GDM1 (cell line): ENCODE measurements around the gene KRTAP22-1.

Source experiments
- DNase-seq: peaks from one replicate; lab custom pipeline; 2025; lab: John Stamatoyannopoulos, UW

The KRTAP22-1 gene

GRCh38 chr21:30600787-30601186 is at the start of gene KRTAP22-1:
Gene KRTAP22-1, plus strand, starts transcription at chr21:30601087.
- DNase-seq = no peak

DNA sequence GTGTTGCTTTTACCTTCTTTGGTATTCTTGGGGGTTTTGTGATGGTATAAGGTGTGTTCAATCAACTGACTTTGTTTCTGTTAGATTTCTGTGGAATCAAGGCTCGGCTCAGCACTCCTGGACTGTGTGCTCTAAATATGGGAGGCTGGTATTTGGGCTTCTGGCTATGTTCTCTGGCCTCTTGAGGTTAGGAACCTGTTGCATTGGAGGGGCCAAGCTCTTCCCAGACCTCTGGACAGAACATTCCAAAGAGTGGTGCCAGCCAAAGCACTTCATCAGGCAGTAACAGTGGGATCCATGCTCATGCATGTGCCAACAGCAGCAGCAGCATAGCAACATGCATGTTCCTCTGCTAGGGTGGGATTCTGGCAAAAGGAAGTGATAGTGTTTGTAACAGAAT is 48.1 kb upstream of the KRTAP22-1 start:
- DNase-seq = no peak

- no peak for DNase-seq
These were observed 45.8 kb upstream of the KRTAP22-1 start for GRCh38 chr21:30555095-30555494.

DNA sequence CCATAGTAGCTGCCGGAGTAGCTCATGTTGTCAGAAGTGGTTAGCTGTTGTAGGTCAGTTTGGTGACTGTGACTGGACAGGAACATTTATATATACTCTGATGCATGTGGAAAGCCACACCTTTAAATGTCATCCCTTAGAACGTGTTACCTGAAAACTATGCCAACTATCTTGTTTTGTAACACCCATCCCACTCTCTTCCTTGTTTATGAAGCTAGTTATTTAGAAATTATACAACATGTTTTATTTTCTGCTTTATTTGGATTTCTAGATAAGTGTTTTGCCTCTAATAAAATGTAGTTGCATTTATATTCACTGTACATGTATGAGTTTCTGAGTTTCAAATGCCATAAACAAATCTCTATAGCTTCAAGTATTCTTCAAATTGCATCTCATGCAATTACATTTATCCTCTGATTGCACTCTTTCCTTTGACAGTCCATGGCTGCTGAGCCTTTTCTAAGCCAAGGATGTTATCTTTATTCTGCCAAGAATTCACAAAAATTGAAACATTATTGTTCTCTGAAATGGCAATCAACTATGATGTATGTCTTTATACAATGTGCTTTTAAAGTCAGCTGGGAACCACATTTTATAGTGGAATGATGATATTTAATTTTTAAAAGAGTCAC is 39.5 kb upstream of the KRTAP22-1 start, which contains the start of gene KRTAP19-7:
TSS of gene KRTAP19-7 (minus strand) at position 51 of the 632 bp plus-strand sequence. CDS start at position 26, 25 bp downstream.
- no peak for DNase-seq

DNA sequence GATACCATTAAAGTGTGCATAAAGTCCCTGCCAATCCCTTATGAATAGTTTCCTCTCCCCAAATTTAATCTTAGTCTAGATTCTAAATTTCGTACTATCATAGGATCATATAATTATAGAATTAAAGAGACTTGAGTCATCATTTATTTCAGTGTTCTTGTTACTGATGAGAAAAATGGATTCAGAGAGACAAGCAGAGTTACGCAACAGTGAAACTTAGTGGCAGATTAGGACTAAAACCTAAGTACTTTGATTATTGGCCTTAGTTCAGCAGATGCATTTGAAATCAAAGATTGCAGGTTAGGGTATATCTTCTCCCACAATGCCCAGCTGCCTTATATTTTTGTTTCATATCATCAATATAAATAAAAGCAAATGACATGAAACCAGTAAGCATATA is 38.9 kb upstream of the KRTAP22-1 start:
- DNase-seq = no peak

GRCh38 chr21:30563072-30563471 is 37.8 kb upstream of the KRTAP22-1 start:
- DNase-seq = no peak

- no peak for DNase-seq
These were observed 37.3 kb upstream of the KRTAP22-1 start for GRCh38 chr21:30563630-30564029.

DNA sequence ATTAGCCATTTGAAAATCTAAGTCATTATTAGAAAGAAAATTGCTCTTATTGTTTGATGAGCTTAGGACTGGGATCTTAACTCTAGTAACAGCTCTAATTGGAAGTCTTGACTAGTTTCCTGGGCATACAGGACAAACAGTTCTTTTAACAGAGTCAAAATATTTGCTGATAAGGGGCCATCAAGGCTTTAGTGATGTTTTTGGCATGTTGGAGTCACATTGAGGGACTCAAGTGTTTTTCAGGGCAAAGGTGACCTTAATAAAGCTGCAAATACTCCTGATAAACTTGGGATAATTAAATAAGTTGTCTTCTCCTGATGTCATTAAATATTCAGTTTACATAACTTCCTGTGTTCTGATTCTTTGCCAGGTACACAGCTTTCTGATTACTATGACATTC is 33.3 kb upstream of the KRTAP22-1 start:
- DNase-seq = no peak

GRCh38 chr21:30577766-30578165 is 23.1 kb upstream of the KRTAP22-1 start:
- DNase-seq = no peak

DNA sequence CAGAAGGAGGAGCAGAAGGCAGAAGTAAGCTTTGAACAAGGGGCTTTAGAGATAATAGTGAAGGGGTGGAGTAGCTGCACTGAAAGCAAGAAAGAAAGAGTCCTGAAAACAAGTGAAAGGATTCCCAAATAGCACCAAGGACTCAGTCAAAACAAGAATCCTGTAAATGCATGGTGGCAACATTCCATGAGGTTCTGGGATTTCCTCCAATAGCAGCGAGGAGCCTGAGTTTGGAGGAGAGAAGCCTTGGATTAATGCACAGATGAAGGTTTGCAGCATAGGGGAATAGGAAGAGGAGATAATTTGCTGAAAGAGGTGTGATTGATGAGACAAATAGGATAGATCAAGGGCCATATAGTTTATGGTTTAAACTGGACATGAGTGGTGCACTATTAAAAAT is 21.5 kb upstream of the KRTAP22-1 start:
- no peak for DNase-seq

- DNase-seq = no peak
These were observed 20.8 kb upstream of the KRTAP22-1 start for GRCh38 chr21:30580132-30580531.

- DNase-seq = no peak
These were observed 18.0 kb upstream of the KRTAP22-1 start for GRCh38 chr21:30582870-30583269.

GRCh38 chr21:30590297-30590696 is 10.6 kb upstream of the KRTAP22-1 start, which contains the start of gene KRTAP22-2:
Gene KRTAP22-2, minus strand, starts transcription at chr21:30590397.
- no peak for DNase-seq

- no peak for DNase-seq
These were observed 8.7 kb upstream of the KRTAP22-1 start, which contains the start of gene KRTAP6-3 for GRCh38 chr21:30592140-30592539. Gene KRTAP6-3, plus strand, starts transcription at chr21:30592440. Its CDS starts 6 bp downstream, at chr21:30592446.

DNA sequence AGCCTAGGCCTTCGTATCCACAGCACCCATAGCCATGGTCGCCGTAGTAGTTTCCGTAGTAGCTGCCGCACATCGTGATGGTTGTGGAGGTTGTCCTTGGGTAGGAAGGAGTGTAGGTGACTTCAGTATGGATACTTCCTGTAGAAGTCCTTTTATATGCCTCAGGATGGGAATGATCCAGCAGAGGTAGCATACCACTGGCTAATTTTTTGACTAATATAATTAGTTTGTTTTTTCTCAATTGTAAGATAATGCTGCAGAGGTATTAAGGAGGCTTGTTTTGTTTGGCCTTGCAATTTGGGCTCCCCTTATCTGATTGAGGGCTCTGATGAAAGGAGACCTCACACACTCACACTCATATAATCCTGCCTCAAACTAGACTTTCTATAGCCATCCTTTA is 2.1 kb upstream of the KRTAP22-1 start, which contains the start of gene KRTAP6-2:
TSS of gene KRTAP6-2 (minus strand) at position 101 of the 400 bp plus-strand sequence. CDS start at position 73, 28 bp downstream.
- DNase-seq = no peak

DNA sequence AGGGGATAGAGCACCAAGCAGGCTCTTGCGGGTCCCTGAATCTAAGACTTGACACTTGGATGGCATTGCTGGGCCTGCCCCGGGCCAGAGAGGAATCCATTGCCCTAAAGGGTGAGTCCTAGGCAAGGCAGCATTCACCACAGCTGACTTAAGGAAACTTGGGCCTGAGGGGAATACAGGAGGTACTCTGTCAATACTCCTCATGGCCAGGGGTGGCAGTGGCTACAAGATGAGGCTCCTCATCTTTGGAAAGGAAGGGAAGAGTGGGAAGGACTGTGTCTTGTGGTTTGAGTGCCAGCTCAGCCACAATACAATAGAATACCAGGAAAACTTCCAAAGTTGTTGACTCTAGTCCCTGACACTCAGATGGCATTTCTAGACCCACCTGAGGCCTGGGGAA is 5.1 kb downstream of the KRTAP22-1 start:
- DNase-seq = no peak

GRCh38 chr21:30612132-30612531 is 11.2 kb downstream of the KRTAP22-1 start:
- DNase-seq = no peak

DNA sequence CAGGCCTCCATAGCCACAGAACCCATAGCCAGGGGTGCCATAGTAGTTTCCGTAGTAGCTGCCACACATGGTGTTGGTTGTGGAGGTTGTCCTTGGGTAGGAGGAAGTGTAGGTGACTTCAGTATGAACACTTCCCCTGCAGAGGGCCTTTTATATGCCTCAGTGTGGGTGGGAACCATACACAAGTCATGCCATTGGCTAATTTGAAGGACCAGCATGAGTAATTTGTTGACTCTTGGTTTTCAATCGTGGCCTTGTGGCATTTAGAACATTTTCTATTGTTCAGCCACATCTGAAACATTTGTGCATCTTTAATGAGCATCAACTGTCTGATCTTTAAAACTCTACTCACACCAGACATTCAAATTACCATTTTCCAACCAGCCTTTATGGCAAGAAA is 12.9 kb downstream of the KRTAP22-1 start, which contains the start of gene KRTAP6-1:
TSS of gene KRTAP6-1 (minus strand) at position 95 of the 400 bp plus-strand sequence. CDS start at position 69, 26 bp downstream.
- DNase-seq = no peak

- DNase-seq = no peak
These were observed 14.3 kb downstream of the KRTAP22-1 start for GRCh38 chr21:30615199-30615598.

- no peak for DNase-seq
These were observed 15.2 kb downstream of the KRTAP22-1 start, which contains the start of gene KRTAP20-1 for GRCh38 chr21:30616125-30616524. Gene KRTAP20-1, plus strand, starts transcription at chr21:30616425. Its CDS starts 30 bp downstream, at chr21:30616455.

GRCh38 chr21:30620080-30620479 is 19.2 kb downstream of the KRTAP22-1 start:
- DNase-seq = no peak

DNA sequence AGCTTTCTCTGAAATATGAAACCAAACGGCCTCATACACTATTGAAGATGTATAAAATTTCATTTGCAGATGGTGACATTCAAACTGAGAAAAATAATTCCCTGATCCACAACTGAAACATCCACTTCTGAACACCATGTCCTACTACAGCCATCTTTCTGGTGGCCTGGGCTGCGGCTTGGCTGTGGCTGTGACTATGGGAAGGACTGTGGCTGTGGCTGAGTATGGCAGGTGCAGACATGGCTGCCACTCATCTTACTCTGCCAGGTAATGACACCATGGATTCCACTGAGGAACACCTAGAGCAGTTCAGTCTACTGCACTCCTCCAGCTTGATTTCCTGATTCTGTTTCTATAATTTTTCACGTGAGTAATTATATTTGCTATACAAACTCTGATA is 19.6 kb downstream of the KRTAP22-1 start, which contains the start of gene KRTAP20-4:
TSS of gene KRTAP20-4 (plus strand) at position 106 of the 400 bp plus-strand sequence.
- DNase-seq = no peak

DNA sequence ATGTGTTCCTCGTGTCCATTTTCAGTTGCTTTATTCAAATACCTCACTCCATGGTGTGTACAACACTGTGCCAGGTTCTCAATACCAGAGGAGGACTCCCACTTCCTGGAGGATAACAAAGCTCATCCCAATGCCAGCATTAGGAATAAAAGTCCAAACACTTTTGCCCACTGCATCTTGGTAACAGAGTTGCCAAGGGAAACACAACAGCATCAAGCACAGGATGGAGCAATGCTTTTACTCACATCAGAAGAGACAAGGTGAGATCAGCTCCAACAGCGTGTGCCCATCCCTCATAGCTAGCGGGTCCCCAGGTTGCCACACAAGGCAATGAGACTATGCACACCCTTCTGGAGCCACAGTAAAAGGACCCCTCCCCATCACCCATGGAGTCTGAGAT is 22.5 kb downstream of the KRTAP22-1 start:
- DNase-seq = no peak
